Ascending aorta (tissue), 2 donors: ENCODE results near the gene TRAPPC10. TPM values are rescaled to one million over a fixed set of nuclear protein-coding genes. Genes with fewer than 3 reads are reported as not detected.
A peak's percentile ranks its signal among the peaks of the same experiment; 100 is the strongest.

Experiments
- DNase-seq, 2 donors: peaks; one replicate each; pipeline ENCODE4 v3.0.0-alpha.2; 2019; ENCODE audit warnings: low spot score in 2 of 2
- H3K27ac ChIP-seq, 2 donors: fragments of 200-600 bp; sonication (generic); one replicate each; pipeline ENCODE4 v1.5.1; 2016 to 2017; ENCODE audit warnings: mild to moderate bottlenecking in 1 of 2
- H3K27me3 ChIP-seq: fragments of 200-600 bp; sonication (generic); one replicate; pipeline ENCODE4 v1.5.1; 2017
- H3K36me3 ChIP-seq, 2 donors: fragments of 200-600 bp; sonication (generic); one replicate each; pipeline ENCODE4 v1.5.1; 2016
- H3K4me1 ChIP-seq, 2 donors: fragments of 200-600 bp; sonication (generic); one replicate each; pipeline ENCODE4 v1.5.1; 2016 to 2017; ENCODE audit warnings: mild to moderate bottlenecking in 1 of 2
- H3K4me3 ChIP-seq, 2 donors: fragments of 200-600 bp; sonication (generic); one replicate each; pipeline ENCODE4 v1.5.1; 2016 to 2017; ENCODE audit warnings: mild to moderate bottlenecking in 1 of 2
- H3K9me3 ChIP-seq, 2 donors: fragments of 200-600 bp; sonication (generic); one replicate each; pipeline ENCODE4 v1.5.1; 2016
- CTCF ChIP-seq, 3 experiments: fragments of 200-600 bp in 2 of 3; fragments of 450-650 bp in 1 of 3; sonication (generic) in 2 of 3; IDR thresholded peaks; one replicate each; pipeline ENCODE4 v1.5.1; 2016 to 2019; ENCODE audit warnings: antibody characterized with exemption in 3 of 3, mild to moderate bottlenecking in 1 of 3, moderate library complexity in 1 of 3
- intact Hi-C: fragments of 100-400 bp; cut with DNase I; formaldehyde crosslinking; loops from one replicate; pipeline ENCODE4 v1.15.1; 2023
- total RNA-seq: library from RNA; depleted of rRNA; stranded (reverse); fragments of >200 nt; gene quantifications from one replicate; pipeline ENCODE4 v1.1.0, GENCODE V29; 2016

The TRAPPC10 gene
- total RNA-seq, 1 donor from 2014 or later, result 7.9 TPM

- no peak overlapping the region for H3K27ac ChIP-seq
- peaks cover 41 to 43% of the 10 kb centered on the region in 2 donors for H3K36me3 ChIP-seq
- peak in 1 of 2 donors; percentile 38 for DNase-seq
Measured at GRCh38 chr21:44067011-44067839, 55.1 kb downstream of the TRAPPC10 start.

GRCh38 chr21:44070391-44070790 lies 58.3 kb downstream of the TRAPPC10 start:
- no peak for TF ChIP-seq CTCF (IDR thresholded peaks at IDR 0.05)
- intact Hi-C loops, result no loop called here
- Histone ChIP-seq H3K4me1 (no peaks in the 10 kb centered on the region), H3K36me3 (peaks cover 36 to 41% of the 10 kb centered on the region in 2 donors), H3K4me3 (no peak overlapping the region), H3K27ac (no peak overlapping the region), H3K9me3 (no peaks in the 10 kb centered on the region), H3K27me3 (no peaks in the 10 kb centered on the region)
- DNase-seq, result no peak

More at GRCh38 chr21:44067011-44067839, 55.1 kb downstream of the TRAPPC10 start:
- H3K4me1 ChIP-seq, result no peaks in the 10 kb centered on the region
- H3K27me3 ChIP-seq, result no peaks in the 10 kb centered on the region
- no peak overlapping the region for H3K4me3 ChIP-seq
- TF ChIP-seq CTCF (IDR thresholded peaks at IDR 0.05), result no peak
- no peaks in the 10 kb centered on the region for H3K9me3 ChIP-seq
- intact Hi-C loops, result no loop called here

GRCh38 chr21:44071359-44072104 lies 59.4 kb downstream of the TRAPPC10 start:
- H3K4me1 ChIP-seq, result no peaks in the 10 kb centered on the region
- DNase-seq, result no peak
- H3K36me3 ChIP-seq, result peaks cover 43 to 46% of the 10 kb centered on the region in 2 donors
- H3K4me3 ChIP-seq, result no peak overlapping the region
- H3K27me3 ChIP-seq, result no peaks in the 10 kb centered on the region
- intact Hi-C loops, result no loop called here
- no peak overlapping the region for H3K27ac ChIP-seq
- no peaks in the 10 kb centered on the region for H3K9me3 ChIP-seq
- TF ChIP-seq CTCF (IDR thresholded peaks at IDR 0.05), result no peak

GRCh38 chr21:44072111-44072510 lies 60.0 kb downstream of the TRAPPC10 start:
- no peaks in the 10 kb centered on the region for H3K4me1 ChIP-seq
- no peak overlapping the region for H3K4me3 ChIP-seq
- no peak for DNase-seq
- intact Hi-C loops, result no loop called here
- H3K27me3 ChIP-seq, result no peaks in the 10 kb centered on the region
- no peak overlapping the region for H3K27ac ChIP-seq
- H3K36me3 ChIP-seq, result peaks cover 46 to 49% of the 10 kb centered on the region in 2 donors
- TF ChIP-seq CTCF (IDR thresholded peaks at IDR 0.05), result no peak
- no peaks in the 10 kb centered on the region for H3K9me3 ChIP-seq

- intact Hi-C loops, result no loop called here
- DNase-seq, result no peak
- H3K9me3 ChIP-seq, result no peaks in the 10 kb centered on the region
Measured at GRCh38 chr21:44074315-44074958, 62.3 kb downstream of the TRAPPC10 start.

More at GRCh38 chr21:44074315-44074958, 62.3 kb downstream of the TRAPPC10 start:
- Histone ChIP-seq H3K36me3 (peaks cover 38 to 67% of the 10 kb centered on the region in 2 donors), H3K4me1 (no peaks in the 10 kb centered on the region), H3K27ac (no peak overlapping the region), H3K4me3 (no peak overlapping the region), H3K27me3 (no peaks in the 10 kb centered on the region)
- TF ChIP-seq CTCF (IDR thresholded peaks at IDR 0.05), result no peak
